HepG2 (cell line): ENCODE results near the gene STAP2. TPM values are rescaled to one million over a fixed set of nuclear protein-coding genes. Genes with fewer than 3 reads are reported as not detected.

Experiments
- ATAC-seq: fragments of 200-7000 bp; cut with Tn5 transposase; 3 replicates; pipeline ENCODE4 v1.9.1; 2020; ENCODE audit warnings: mild to moderate bottlenecking, moderate library complexity
- BruUV-seq: library from RNA; stranded (reverse); fragments of 400-500 nt; replicated peaks from 2 replicates; lab custom pipeline; 2021; lab: Mats Ljungman, UMichigan
- CTCF ChIA-PET: fragments of 300-600 bp; formaldehyde crosslinking; extraction: SDS; loops from one replicate; lab custom pipeline; 2021; ENCODE audit warnings: low total read pairs, inconsistent platforms, low intra/inter-chr PET ratio; lab: Yijun Ruan, JAX
- POLR2A ChIA-PET: fragments of 350-600 bp; sonication (Branson Sonifier 250); formaldehyde crosslinking; loops from one replicate; lab custom pipeline; 2020; ENCODE audit warnings: antibody characterized with exemption, inconsistent platforms; lab: Yijun Ruan, JAX
- DNase-seq: peaks from one replicate; pipeline ENCODE4 v3.0.0-alpha.2; 2015; ENCODE audit warnings: low spot score
- FAIRE-seq: peaks from 3 replicates; lab custom pipeline; 2011; peaks lifted over from hg19 to GRCh38; lab: Jason Lieb, UNC
- H2AFZ ChIP-seq: one replicate; pipeline ENCODE4 v1.6.1; 2011; ENCODE audit warnings: low read length, inconsistent platforms
- H3K27ac ChIP-seq: fragments of 300-600 bp; 3 replicates; pipeline ENCODE4 v1.8.0; 2011; ENCODE audit warnings: mixed run types, mild to moderate bottlenecking, mixed read lengths, low read length, inconsistent platforms; ENCODE audit not compliant: insufficient read depth; ENCODE audit errors: extremely low read length
- H3K27me3 ChIP-seq, 2 experiments: fragments of 200-600 bp in 1 of 2; 2 replicates in 1 of 2; 3 replicates in 1 of 2; pipeline versions ENCODE4 v1.6.0 to v1.8.0; 2011; ENCODE audit warnings: low read length in 2 of 2, mild to moderate bottlenecking in 2 of 2, moderate library complexity in 2 of 2, inconsistent platforms in 1 of 2; ENCODE audit not compliant: insufficient read depth in 2 of 2, control insufficient read depth in 1 of 2
- H3K36me3 ChIP-seq, 2 experiments: fragments of 200-600 bp in 1 of 2; replicated peaks in 1 of 2; 2 replicates in 1 of 2; 3 replicates in 1 of 2; pipeline versions ENCODE4 v1.5.1 to v1.8.0; 2011; ENCODE audit warnings: low read length in 2 of 2, inconsistent platforms in 1 of 2; ENCODE audit not compliant: insufficient read depth in 2 of 2, control insufficient read depth in 1 of 2
- H3K4me1 ChIP-seq: 2 replicates; pipeline ENCODE4 v1.5.1; 2012; ENCODE audit warnings: low read length, inconsistent platforms; ENCODE audit not compliant: insufficient read depth
- H3K4me2 ChIP-seq: 2 replicates; pipeline ENCODE4 v1.6.0; 2011; ENCODE audit warnings: low read depth, low read length, inconsistent platforms
- H3K4me3 ChIP-seq, 3 experiments: fragments of 200-600 bp in 1 of 3; sonication (generic), shearing (Covaris generic) in 1 of 3; replicated peaks in 1 of 3; 2 replicates each; pipeline ENCODE4 v1.5.1; 2011 to 2016; ENCODE audit warnings: low read length in 3 of 3, inconsistent platforms in 2 of 3, low read depth in 2 of 3, mild to moderate bottlenecking in 2 of 3, control low read depth in 1 of 3, mixed read lengths in 1 of 3; ENCODE audit not compliant: insufficient read depth in 1 of 3
- H3K79me2 ChIP-seq: one replicate; pipeline ENCODE4 v1.6.1; 2011; ENCODE audit warnings: low read length, inconsistent platforms; ENCODE audit not compliant: insufficient read depth
- H3K9ac ChIP-seq: 2 replicates; pipeline ENCODE4 v1.6.0; 2011; ENCODE audit warnings: mild to moderate bottlenecking, low read depth, low read length, inconsistent platforms; ENCODE audit not compliant: insufficient read depth
- H3K9me3 ChIP-seq: 2 replicates; pipeline ENCODE4 v1.5.1; 2012; ENCODE audit warnings: mild to moderate bottlenecking, low read length
- H4K20me1 ChIP-seq: 2 replicates; pipeline ENCODE4 v1.6.0; 2011; ENCODE audit warnings: inconsistent platforms, mild to moderate bottlenecking, low read length, moderate library complexity; ENCODE audit not compliant: insufficient read depth
- CREM ChIP-seq, 2 experiments: sonication (generic) in 1 of 2; formaldehyde crosslinking in 1 of 2; IDR thresholded peaks; 2 replicates each; pipeline versions ENCODE4 v1.4.0 to v1.6.1; 2016 to 2020; ENCODE audit warnings: antibody characterized with exemption in 1 of 2, mild to moderate bottlenecking in 1 of 2, missing genetic modification reagents in 1 of 2
- ELK4 ChIP-seq: sonication (generic); formaldehyde crosslinking; IDR thresholded peaks from 2 replicates; pipeline ENCODE4 v1.9.0; 2021; ENCODE audit warnings: missing genetic modification reagents, borderline replicate concordance
- MIXL1 ChIP-seq: IDR thresholded peaks from 2 replicates; pipeline ENCODE4 v1.6.1; 2016
- NFE2 ChIP-seq: sonication (generic); formaldehyde crosslinking; IDR thresholded peaks from 2 replicates; pipeline ENCODE4 v1.4.0; 2020; ENCODE audit warnings: missing genetic modification reagents
- PCBP2 ChIP-seq: fragments of 200-400 bp; formaldehyde crosslinking; optimal IDR thresholded peaks from 2 replicates; pipeline ENCODE3; 2018; ENCODE audit warnings: low read length, low read depth; ENCODE audit not compliant: poor library complexity, severe bottlenecking
- RORA ChIP-seq: sonication (generic); formaldehyde crosslinking; IDR thresholded peaks from 2 replicates; pipeline ENCODE4 v1.5.0; 2020; ENCODE audit warnings: mild to moderate bottlenecking, missing genetic modification reagents, moderate library complexity
- SOX5 ChIP-seq: IDR thresholded peaks from 2 replicates; pipeline ENCODE4 v1.6.1; 2016; ENCODE audit warnings: borderline replicate concordance
- SRF ChIP-seq: IDR thresholded peaks from 2 replicates; pipeline ENCODE4 v1.6.1; 2011; ENCODE audit warnings: mild to moderate bottlenecking, low read depth, low read length, moderate library complexity
- THYN1 ChIP-seq: sonication (generic); formaldehyde crosslinking; IDR thresholded peaks from 2 replicates; pipeline ENCODE4 v1.8.1; 2023; ENCODE audit warnings: low read depth, mild to moderate bottlenecking, moderate library complexity, missing genetic modification reagents, borderline replicate concordance
- ZFP37 ChIP-seq: sonication (generic); formaldehyde crosslinking; IDR thresholded peaks from 2 replicates; pipeline ENCODE4 v1.4.0; 2020; ENCODE audit warnings: missing genetic modification reagents, borderline replicate concordance
- ZNF7 ChIP-seq: IDR thresholded peaks from 2 replicates; pipeline ENCODE4 v1.6.1; 2016; ENCODE audit warnings: missing biosample characterization, missing genetic modification reagents
- ZNF703 ChIP-seq: sonication (generic); formaldehyde crosslinking; IDR thresholded peaks from 2 replicates; pipeline ENCODE4 v1.5.1; 2020; ENCODE audit warnings: missing genetic modification reagents, mild to moderate bottlenecking, moderate library complexity, borderline replicate concordance
- ZNF747 ChIP-seq: sonication (generic); formaldehyde crosslinking; IDR thresholded peaks from 2 replicates; pipeline ENCODE4 v1.8.1; 2023; ENCODE audit warnings: missing genetic modification reagents, mild to moderate bottlenecking, borderline replicate concordance
- WGBS: methylation state at CpG from one replicate; pipeline ENCODE4 v1.1.6; 2017; ENCODE audit warnings: low lambda C conversion rate; 5-methylcytosine and 5-hydroxymethylcytosine counted together
- in situ Hi-C: cut with HindIII; loops from 2 replicates; pipeline ENCODE4 v1.10.0; 2017; ENCODE audit warnings: low pct_unique_long_range_greater_than_20kb; ENCODE audit not compliant: extremely low pct_ligation_motif_present
- intact Hi-C: fragments of 100-400 bp; cut with micrococcal nuclease; formaldehyde crosslinking; loops from one replicate; pipeline ENCODE4 v1.10.0; 2022; ENCODE audit not compliant: unreplicated experiment
- polyA plus RNA-seq, 8 experiments: library from polyadenylated mRNA; depleted of rRNA in 3 of 8; stranded (reverse) in 7 of 8; unstranded in 1 of 8; fragments of >200 nt; fragmentation: Illumina TruSeq in 4 of 8; extraction: Trizol in 4 of 8; gene quantifications; 2 replicates each; pipeline versions ENCODE4 v1.2.1 to v1.2.3, GENCODE V29; 2011 to 2016; ENCODE audit warnings: low read depth in 4 of 8, missing spikeins in 1 of 8, mixed read lengths in 1 of 8; ENCODE audit not compliant: insufficient read depth in 1 of 8
- total RNA-seq, 5 experiments: library from RNA; depleted of rRNA; stranded (reverse); fragments of >200 nt; fragmentation: Illumina TruSeq; extraction: Trizol; gene quantifications; 2 replicates each; pipeline ENCODE4 v1.2.3, GENCODE V29; 2016; ENCODE audit warnings: low read depth in 1 of 5

The STAP2 gene
- total and polyA plus RNA-seq, 2 of the 13 experiments (the other 11 are each of a cell fraction or from before 2014, with no cell fraction given), result 39.0 to 43.7 TPM

GRCh38 chr19:4326215-4326836 lies 12.3 kb downstream of the STAP2 start:
- H3K9me3 ChIP-seq, result no peaks in the 10 kb centered on the region
- TF ChIP-seq SRF (no peak), SOX5 (CRISPR knock-in tag) (no peak), MIXL1 (CRISPR knock-in tag) (no peak), ZFP37 (CRISPR knock-in tag) (no peak), NFE2 (CRISPR knock-in tag) (no peak), ZNF747 (CRISPR knock-in tag) (no peak)
- BruUV-seq, result no TSS peak
- H3K27me3 ChIP-seq, result no peaks in the 10 kb centered on the region
- CTCF ChIA-PET, result no interaction called here
- 94% methylated on average over 13 of the region's 13 CpGs for WGBS
- H2AFZ ChIP-seq, result no peak overlapping the region
- no peak for DNase-seq
- peaks cover 0 to 3% of the 10 kb centered on the region in 2 experiments; a peak in 1 of 5 replicates for H3K36me3 ChIP-seq
- FAIRE-seq, result no peak
- no peak for ATAC-seq
- H3K27ac ChIP-seq, result no peak overlapping the region
- no peak overlapping the region for H3K9ac ChIP-seq
- in situ Hi-C loops (no loop called here), intact Hi-C loops (no loop called here)
- H3K4me2 ChIP-seq, result no peak overlapping the region
- no peaks in the 10 kb centered on the region for H3K4me1 ChIP-seq
- no peaks in the 10 kb centered on the region for H4K20me1 ChIP-seq
- no peaks in the 10 kb centered on the region for H3K79me2 ChIP-seq
- H3K4me3 ChIP-seq, result no peak overlapping the region
- POLR2A ChIA-PET, result no interaction called here

- Histone ChIP-seq H3K36me3 (no peaks in the 10 kb centered on the region), H2AFZ (no peak overlapping the region), H3K9me3 (no peaks in the 10 kb centered on the region), H3K79me2 (no peaks in the 10 kb centered on the region), H3K27me3 (no peaks in the 10 kb centered on the region), H4K20me1 (no peaks in the 10 kb centered on the region), H3K4me2 (no peak overlapping the region), H3K4me3 (no peak overlapping the region), H3K27ac (no peak overlapping the region), H3K9ac (no peak overlapping the region), H3K4me1 (no peaks in the 10 kb centered on the region)
- 97% methylated on average over 11 of the region's 12 CpGs for WGBS
- ChIA-PET CTCF (no interaction called here), POLR2A (no interaction called here)
- ATAC-seq (no peak), FAIRE-seq (no peak), DNase-seq (no peak)
- intact Hi-C loops (no loop called here), in situ Hi-C loops (no loop called here)
- TF ChIP-seq ZNF7 (CRISPR knock-in tag), result no peak
- TF ChIP-seq RORA (CRISPR knock-in tag), result no peak
- TF ChIP-seq ELK4 (CRISPR knock-in tag), result no peak
- TF ChIP-seq PCBP2, result no peak
- TF ChIP-seq ZNF703 (CRISPR knock-in tag), result no peak
- no peak for TF ChIP-seq CREM (IDR thresholded peaks at IDR 0.05)
- no peak for TF ChIP-seq CREM (CRISPR knock-in tag; IDR thresholded peaks at IDR 0.05)
- no peak for TF ChIP-seq THYN1 (CRISPR knock-in tag)
- BruUV-seq, result no TSS peak
These were observed 14.4 kb downstream of the STAP2 start for GRCh38 chr19:4324228-4324627.
